Measurements from ENCODE around the gene LDLRAD4.

GRCh38 chr18:13270279-13270855 lies 51.8 kb downstream of the LDLRAD4 start:
- TF ChIP-seq CTCF (IDR thresholded peaks at IDR 0.05) (no peak), POLR2A (IDR thresholded peaks at IDR 0.05) (no peak)

All from lower leg skin (tissue), 3 donors.